Activated CD4-positive, alpha-beta T cell treated with anti-CD3 and anti-CD28 coated beads, Interleukin-2, amount 50 U/mL, for 1 hour (primary cell): ENCODE results near the gene MYEOV.

Experiments used
- DNase-seq: peaks from one replicate; pipeline ENCODE4 v3.0.0-alpha.2; 2020

MYEOV gene

GRCh38 chr11:69304258-69304657, 10.3 kb downstream of the MYEOV start:
- DNase-seq: no peak

DNA sequence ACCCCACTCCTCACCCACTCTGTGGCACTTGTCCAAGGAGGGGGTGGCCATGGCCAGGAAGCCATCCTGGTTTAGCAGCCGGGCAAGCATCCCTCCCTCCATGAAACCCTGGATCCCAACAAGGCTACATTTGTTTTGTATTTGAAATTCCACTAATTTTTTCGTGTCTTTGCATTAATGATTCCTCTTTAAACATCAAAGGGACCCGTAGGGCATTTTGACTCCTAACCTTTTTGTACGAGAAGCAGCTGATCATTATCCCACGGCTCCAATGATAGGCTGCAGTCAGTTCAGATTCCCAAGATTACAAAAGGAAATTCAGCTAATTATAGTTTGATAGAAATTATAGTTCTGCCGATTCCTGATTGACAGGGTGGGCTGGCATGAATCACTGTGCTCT, 10.7 kb downstream of the MYEOV start:
- DNase-seq: no peak

DNA sequence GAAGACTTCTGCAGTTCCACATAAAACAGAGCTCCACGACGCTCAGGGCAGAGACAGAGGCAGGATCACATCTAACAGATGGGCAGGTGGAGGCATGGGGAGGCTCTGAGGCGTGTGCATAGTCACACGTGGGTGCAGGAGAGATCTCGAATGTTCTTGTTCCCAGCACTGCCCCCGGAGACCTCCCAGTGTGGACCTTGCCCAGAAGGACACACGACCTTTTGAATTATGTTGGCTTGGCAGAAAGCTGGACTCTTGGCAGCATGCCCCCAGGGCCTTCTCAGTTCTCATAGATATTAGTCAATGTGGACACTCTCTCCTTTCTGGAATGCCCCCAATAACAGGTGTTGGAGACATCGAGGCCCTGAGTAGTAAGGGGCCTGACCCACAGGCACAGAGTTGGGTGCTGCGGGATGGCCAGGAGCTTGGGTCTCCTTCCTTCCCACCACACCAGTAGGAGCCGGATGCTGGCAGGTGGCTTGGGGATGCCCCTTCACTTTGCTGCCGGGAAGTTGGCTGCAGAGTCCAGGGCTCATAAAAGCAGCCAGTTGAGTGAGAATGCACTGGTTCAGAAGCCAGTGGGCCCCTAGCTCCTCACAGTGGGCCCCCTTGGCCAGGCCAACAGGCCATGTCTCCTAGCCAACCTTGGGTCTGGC, 12.1 kb downstream of the MYEOV start:
- no peak for DNase-seq

DNA sequence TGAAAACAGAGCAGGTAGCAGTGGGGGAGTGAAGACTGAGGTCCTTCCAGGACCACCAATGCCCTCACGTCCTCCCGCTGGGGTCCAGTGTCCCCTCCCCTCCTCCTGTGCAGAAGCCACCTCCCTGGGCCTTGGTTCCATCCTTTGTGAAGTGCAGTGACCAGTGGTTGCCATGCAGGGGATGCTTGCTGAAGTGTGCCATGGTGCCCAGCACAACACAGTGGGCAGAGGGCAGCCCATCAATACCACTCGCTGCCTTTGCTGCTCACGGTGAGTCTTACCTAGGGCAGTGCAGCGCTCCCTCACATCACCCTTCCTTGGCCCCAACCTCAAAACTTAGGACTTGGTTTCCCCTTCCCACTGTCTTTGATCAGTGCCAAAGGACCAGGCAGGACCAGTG, 12.9 kb downstream of the MYEOV start:
- no peak for DNase-seq

- no peak for DNase-seq
These were observed 13.5 kb downstream of the MYEOV start for GRCh38 chr11:69307421-69307820.

GRCh38 chr11:69307871-69308431, 14.0 kb downstream of the MYEOV start:
- DNase-seq: no peak

GRCh38 chr11:69308491-69308911, 14.5 kb downstream of the MYEOV start:
- DNase-seq: no peak

GRCh38 chr11:69308936-69309615, 15.1 kb downstream of the MYEOV start:
- DNase-seq: no peak

GRCh38 chr11:69309631-69310280, 15.8 kb downstream of the MYEOV start:
- no peak for DNase-seq

DNA sequence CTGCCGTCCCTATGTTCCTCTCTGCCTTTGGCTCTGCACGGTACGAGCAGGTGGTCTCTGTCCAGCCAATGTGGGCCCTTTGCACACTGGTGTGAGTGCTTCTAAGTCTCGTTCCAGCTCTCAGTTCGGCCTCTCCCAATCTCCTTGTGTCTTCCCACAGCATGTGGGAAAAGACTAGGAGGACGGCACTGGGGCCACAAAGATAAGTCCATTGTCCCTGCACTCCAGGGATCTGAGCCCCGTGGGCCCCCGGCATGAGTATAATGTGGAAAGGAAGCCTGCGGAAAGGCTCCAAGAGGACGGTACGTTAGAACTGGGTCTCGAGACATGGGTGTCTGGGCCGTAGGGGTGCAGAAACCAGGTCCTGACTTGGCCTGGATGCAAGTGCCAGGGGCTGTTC, 16.4 kb downstream of the MYEOV start:
- DNase-seq: no peak

- DNase-seq: no peak
These were observed 17.2 kb downstream of the MYEOV start for GRCh38 chr11:69310934-69311766.

- DNase-seq: no peak
These were observed 17.9 kb downstream of the MYEOV start for GRCh38 chr11:69311767-69312385.

- DNase-seq: no peak
These were observed 18.8 kb downstream of the MYEOV start for GRCh38 chr11:69312453-69313404.

GRCh38 chr11:69313992-69314391, 20.0 kb downstream of the MYEOV start:
- DNase-seq: no peak

GRCh38 chr11:69314555-69314954, 20.6 kb downstream of the MYEOV start:
- DNase-seq: no peak

- DNase-seq: no peak
These were observed 23.0 kb downstream of the MYEOV start for GRCh38 chr11:69316956-69317355.

DNA sequence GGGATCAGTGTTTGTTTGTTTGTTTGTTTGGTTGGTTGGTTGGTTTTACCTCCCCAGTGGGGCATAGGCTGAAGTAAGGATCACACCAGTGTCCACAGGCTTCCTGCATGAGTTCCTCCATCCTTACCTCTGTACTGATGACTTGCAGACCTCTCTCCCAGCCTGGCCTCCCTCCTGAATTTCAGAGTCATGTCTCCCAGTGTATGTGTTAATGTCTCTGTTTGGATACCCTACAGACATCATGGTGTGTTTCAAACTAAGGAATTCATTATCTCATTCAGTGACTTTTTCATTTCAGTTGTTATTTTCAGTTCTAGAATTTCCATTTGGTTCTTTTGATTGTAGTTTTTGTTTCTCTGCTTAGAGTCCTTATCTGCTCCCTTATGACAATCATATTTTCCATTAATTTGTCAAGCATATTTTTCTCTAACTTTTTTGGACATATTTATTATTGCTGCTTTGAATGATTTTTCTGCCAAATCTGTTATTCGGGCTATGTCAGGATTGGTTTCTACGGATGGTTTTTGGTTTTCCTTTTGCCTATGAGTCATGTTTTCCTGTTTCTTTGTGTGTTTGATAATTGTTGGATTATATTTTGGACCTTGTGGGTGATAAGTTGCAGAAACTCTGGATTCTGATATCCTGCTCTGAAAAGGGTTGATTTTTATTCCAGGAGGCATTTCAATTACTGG, 23.6 kb downstream of the MYEOV start:
- DNase-seq: no peak

DNA sequence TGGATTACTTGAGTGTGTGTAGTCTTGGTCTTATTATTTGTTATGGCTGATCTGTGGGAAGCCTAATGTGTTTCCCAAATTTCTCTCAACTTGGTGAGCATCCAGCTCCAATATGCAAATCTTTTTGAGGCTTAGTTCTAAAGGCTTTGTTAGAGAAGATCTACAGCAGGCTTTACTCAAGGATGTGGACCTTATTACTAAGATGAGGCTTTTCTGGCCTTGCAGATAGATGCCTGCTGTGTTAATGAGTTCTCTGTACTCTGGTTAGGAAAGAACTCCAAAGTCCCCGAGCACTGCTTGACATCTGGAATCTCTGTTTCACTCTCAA, 24.1 kb downstream of the MYEOV start:
- no peak for DNase-seq

DNA sequence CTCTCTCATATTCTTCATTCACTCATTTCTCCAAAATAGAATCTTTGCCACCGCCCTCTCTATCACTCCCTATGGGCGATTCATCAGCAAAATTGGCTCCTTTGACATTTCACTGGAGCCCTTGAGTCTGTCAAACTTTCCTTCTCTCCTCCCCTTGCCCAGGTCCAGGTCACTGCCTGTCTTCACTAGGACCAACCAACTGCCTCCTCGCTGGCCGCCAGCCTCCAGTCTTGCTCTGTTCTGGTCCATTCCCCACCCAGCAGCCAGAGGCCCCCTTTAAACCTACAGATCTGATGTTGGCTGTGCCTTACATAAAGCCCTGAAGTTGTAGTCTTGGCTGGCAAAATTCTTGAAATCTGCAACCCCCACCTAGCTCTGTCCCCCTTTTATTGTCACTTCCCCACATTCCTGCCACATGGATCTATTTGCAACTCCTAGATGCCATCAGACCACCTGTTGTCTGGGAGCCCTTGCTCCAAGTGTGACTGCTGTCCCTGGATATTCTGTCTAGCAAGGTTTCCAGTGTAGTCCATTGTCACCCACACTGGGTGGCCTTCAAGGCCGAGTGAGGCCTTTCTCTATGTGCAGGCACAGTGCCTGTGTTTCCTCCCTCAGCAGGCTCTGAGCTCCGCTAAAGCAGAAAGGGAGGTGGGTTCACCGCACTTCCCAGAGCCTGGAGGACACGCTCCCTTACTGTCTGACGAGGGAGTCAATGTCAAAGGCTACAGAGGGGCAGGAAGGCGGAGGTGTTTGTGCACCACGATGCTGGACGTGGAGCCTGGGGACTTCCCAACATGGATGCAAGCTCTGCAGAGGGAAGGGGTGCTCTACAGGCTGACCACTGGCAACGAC, 25.5 kb downstream of the MYEOV start:
- no peak for DNase-seq

DNA sequence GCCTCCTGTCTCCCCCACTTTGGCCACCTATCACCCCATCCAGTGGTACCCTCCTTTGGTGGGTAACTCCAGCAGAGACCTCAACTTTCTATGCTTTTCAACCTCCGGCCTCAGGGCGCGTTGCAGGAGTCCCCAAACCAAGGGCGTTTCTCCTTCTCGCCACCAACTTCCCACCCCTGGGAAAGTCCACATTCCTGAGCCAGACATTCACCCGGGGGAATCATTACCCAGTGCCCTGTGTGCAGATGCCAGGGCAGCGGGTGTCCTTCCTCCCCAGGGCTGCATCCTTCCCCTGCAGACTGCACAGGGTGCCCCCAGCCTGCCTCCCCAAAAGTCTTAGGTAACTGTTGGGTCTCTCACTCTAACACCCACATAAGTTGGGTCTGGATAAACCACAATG, 26.4 kb downstream of the MYEOV start:
- no peak for DNase-seq
